Fibroblast of lung (primary cell): ENCODE results near the gene SMIM13. TPM values are rescaled to one million over a fixed set of nuclear protein-coding genes. Genes with fewer than 3 reads are reported as not detected.
A peak's percentile ranks its signal among the peaks of the same experiment; 100 is the strongest.

Source experiments
- DNase-seq, 2 donors: peaks; one replicate each; pipeline versions ENCODE4 v3.0.0 to v3.0.0-alpha.2; 2010; ENCODE audit warnings: low read depth in 2 of 2
- H2AFZ ChIP-seq: 2 replicates; pipeline ENCODE4 v1.5.1; 2012; ENCODE audit warnings: low read length, control low read depth, inconsistent platforms
- H3K27ac ChIP-seq: 2 replicates; pipeline ENCODE4 v1.5.1; 2011; ENCODE audit warnings: low read length, control low read depth; ENCODE audit not compliant: insufficient read depth
- H3K27me3 ChIP-seq: 2 replicates; pipeline ENCODE4 v1.5.1; 2011; ENCODE audit warnings: mild to moderate bottlenecking, low read length; ENCODE audit not compliant: control insufficient read depth, insufficient read depth
- H3K36me3 ChIP-seq: 2 replicates; pipeline ENCODE4 v1.5.1; 2011; ENCODE audit warnings: low read length; ENCODE audit not compliant: control insufficient read depth, insufficient read depth
- H3K4me1 ChIP-seq: 2 replicates; pipeline ENCODE4 v1.5.1; 2011; ENCODE audit warnings: low read length; ENCODE audit not compliant: control insufficient read depth, insufficient read depth; ENCODE audit errors: extremely low read depth
- H3K4me2 ChIP-seq: 2 replicates; pipeline ENCODE4 v1.5.1; 2011; ENCODE audit warnings: low read length, control low read depth; ENCODE audit not compliant: insufficient read depth; ENCODE audit errors: extremely low read depth
- H3K4me3 ChIP-seq, 4 experiments: fragments of 200-600 bp in 1 of 4; sonication (generic) in 1 of 4; replicated peaks in 1 of 4; 2 replicates each; pipeline ENCODE4 v1.5.1; 2011 to 2016; ENCODE audit warnings: low read length in 4 of 4, low read depth in 3 of 4, mild to moderate bottlenecking in 3 of 4, control low read depth in 2 of 4, inconsistent platforms in 1 of 4, mixed read lengths in 1 of 4; ENCODE audit not compliant: insufficient read depth in 1 of 4; ENCODE audit errors: control extremely low read depth in 1 of 4
- H3K79me2 ChIP-seq: 2 replicates; pipeline ENCODE4 v1.5.1; 2012; ENCODE audit warnings: mild to moderate bottlenecking, low read length, inconsistent platforms; ENCODE audit not compliant: control insufficient read depth, insufficient read depth
- H3K9ac ChIP-seq: 2 replicates; pipeline ENCODE4 v1.5.1; 2011; ENCODE audit warnings: mild to moderate bottlenecking, low read length, control low read depth; ENCODE audit not compliant: insufficient read depth
- H3K9me3 ChIP-seq: 2 replicates; pipeline ENCODE4 v1.5.1; 2012; ENCODE audit warnings: low read depth, low read length; ENCODE audit not compliant: control insufficient read depth, insufficient read depth
- H4K20me1 ChIP-seq: 2 replicates; pipeline ENCODE4 v1.5.1; 2011; ENCODE audit warnings: low read length; ENCODE audit not compliant: control insufficient read depth, insufficient read depth; ENCODE audit errors: extremely low read depth
- EZH2 ChIP-seq: IDR thresholded peaks from 2 replicates; pipeline ENCODE4 v1.5.1; 2012; ENCODE audit warnings: low read length, control low read depth, mild to moderate bottlenecking; ENCODE audit errors: missing control alignments
- polyA plus RNA-seq, 2 donors: library from polyadenylated mRNA; depleted of rRNA in 1 of 2; stranded (reverse) in 1 of 2; unstranded in 1 of 2; fragments of >200 nt; gene quantifications; 2 replicates each; pipeline ENCODE4 v1.2.1, GENCODE V29; 2011 to 2012; ENCODE audit warnings: missing spikeins in 1 of 2
- total RNA-seq: library from RNA; depleted of rRNA; stranded (reverse); fragments of >200 nt; gene quantifications from 2 replicates; pipeline ENCODE4 v1.2.1, GENCODE V29; 2014
- TF ChIP-seq, protein P1 (sequence below), 2 donors: IDR thresholded peaks in 1 of 2; conservative IDR thresholded peaks in 1 of 2; 1 replicate in 1 of 2; 2 replicates in 1 of 2; pipeline ENCODE4 v1.5.1; 2011 to 2012; ENCODE audit warnings: low read length in 2 of 2, control low read depth in 1 of 2, inconsistent platforms in 1 of 2, low read depth in 1 of 2, mild to moderate bottlenecking in 1 of 2

SMIM13 gene
- total and polyA plus RNA-seq, 2 donors (not counting 1 experiment from before 2014, with no cell fraction given), result 6.9 to 7.4 TPM

DNA sequence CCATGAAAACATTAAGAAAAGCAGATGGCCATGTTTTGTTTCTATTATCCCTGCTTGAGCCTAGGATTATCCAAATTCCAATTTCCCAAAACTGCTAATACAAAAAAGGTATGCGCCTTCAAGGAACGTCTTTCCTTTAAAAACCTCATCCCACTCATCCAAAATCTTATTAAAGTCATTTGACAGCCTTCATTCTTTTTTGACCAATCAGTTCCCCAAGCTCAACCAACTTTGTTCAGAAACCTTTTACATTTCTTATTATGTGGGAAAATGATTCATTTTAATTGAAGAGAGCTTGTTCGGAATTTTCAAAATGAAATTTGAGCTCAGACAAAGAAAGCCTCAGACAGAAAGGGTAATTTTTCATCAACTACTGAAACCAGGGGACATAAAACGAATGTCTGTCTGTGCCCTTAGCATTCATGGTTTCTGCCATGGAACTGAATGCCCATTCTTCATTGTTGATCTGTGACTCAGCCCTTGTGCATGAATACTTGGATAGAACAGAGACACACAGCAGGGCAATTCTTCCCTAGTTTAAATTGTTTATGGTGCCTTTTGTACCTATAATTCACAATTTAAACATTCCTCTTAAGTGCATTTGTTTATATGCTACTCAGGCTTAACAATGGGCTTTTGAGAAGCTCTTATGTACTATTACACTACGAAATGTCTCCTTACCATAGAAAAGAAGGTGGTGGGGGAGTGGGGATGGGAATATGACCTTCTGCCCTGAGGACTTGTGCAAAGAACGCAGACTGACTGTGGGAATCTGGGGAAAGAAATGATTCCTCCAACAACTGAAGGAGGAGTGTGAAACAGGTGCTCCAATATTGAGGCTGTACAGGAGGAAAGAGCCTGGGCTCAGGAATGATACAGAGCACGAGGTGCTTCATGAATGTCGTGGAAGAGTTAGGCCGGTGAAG is 67.7 kb downstream of the SMIM13 start:
- H3K36me3 ChIP-seq, result no peaks in the 10 kb centered on the region
- H3K79me2 ChIP-seq, result no peaks in the 10 kb centered on the region
- H3K4me3 ChIP-seq, result no peak overlapping the region
- no peak overlapping the region for H2AFZ ChIP-seq
- DNase-seq, result peak in 1 of 2 donors; percentile 73
- no peaks in the 10 kb centered on the region for H3K4me1 ChIP-seq
- TF ChIP-seq EZH2, result no peak
- TF ChIP-seq, protein P1, sequence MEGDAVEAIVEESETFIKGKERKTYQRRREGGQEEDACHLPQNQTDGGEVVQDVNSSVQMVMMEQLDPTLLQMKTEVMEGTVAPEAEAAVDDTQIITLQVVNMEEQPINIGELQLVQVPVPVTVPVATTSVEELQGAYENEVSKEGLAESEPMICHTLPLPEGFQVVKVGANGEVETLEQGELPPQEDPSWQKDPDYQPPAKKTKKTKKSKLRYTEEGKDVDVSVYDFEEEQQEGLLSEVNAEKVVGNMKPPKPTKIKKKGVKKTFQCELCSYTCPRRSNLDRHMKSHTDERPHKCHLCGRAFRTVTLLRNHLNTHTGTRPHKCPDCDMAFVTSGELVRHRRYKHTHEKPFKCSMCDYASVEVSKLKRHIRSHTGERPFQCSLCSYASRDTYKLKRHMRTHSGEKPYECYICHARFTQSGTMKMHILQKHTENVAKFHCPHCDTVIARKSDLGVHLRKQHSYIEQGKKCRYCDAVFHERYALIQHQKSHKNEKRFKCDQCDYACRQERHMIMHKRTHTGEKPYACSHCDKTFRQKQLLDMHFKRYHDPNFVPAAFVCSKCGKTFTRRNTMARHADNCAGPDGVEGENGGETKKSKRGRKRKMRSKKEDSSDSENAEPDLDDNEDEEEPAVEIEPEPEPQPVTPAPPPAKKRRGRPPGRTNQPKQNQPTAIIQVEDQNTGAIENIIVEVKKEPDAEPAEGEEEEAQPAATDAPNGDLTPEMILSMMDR (conservative IDR thresholded peaks at IDR 0.05 in 1 of 2, IDR thresholded peaks at IDR 0.05 in 1 of 2; ENCODE audit: low read depth in 1 of 2, low read length in 2 of 2), result no peak
- H3K9me3 ChIP-seq, result no peaks in the 10 kb centered on the region
- H3K27ac ChIP-seq, result no peak overlapping the region
- no peak overlapping the region for H3K9ac ChIP-seq
- no peak overlapping the region for H3K4me2 ChIP-seq
- H3K27me3 ChIP-seq, result no peaks in the 10 kb centered on the region
- no peaks in the 10 kb centered on the region for H4K20me1 ChIP-seq

DNA sequence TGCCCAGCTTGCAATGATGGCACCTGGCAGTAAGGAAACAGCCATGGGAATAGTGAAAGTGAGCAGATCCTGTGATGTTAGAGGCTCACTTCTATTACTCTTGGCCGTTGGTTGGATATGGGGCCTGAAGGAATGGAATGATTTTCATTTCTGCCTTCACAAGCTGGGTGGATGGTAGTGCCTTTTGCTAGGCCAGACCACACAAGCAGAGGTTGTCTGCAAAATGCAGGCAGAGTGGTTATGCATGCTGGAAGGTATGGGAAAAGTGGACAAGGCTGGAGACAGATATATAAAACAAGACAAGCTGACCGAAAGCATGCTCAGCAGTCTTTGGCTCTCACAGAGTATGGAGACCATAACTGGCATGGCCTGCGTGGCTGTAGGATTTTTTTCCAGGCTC is 68.6 kb downstream of the SMIM13 start:
- Histone ChIP-seq H3K9me3 (no peaks in the 10 kb centered on the region), H2AFZ (no peak overlapping the region), H3K79me2 (no peaks in the 10 kb centered on the region), H3K4me3 (no peak overlapping the region), H3K9ac (no peak overlapping the region), H3K27ac (no peak overlapping the region), H4K20me1 (no peaks in the 10 kb centered on the region), H3K27me3 (no peaks in the 10 kb centered on the region), H3K4me2 (no peak overlapping the region), H3K36me3 (no peaks in the 10 kb centered on the region), H3K4me1 (no peaks in the 10 kb centered on the region)
- DNase-seq, result no peak
- no peak for TF ChIP-seq EZH2
- TF ChIP-seq, protein P1 (conservative IDR thresholded peaks at IDR 0.05 in 1 of 2, IDR thresholded peaks at IDR 0.05 in 1 of 2; ENCODE audit: low read depth in 1 of 2, low read length in 2 of 2), result no peak

DNA sequence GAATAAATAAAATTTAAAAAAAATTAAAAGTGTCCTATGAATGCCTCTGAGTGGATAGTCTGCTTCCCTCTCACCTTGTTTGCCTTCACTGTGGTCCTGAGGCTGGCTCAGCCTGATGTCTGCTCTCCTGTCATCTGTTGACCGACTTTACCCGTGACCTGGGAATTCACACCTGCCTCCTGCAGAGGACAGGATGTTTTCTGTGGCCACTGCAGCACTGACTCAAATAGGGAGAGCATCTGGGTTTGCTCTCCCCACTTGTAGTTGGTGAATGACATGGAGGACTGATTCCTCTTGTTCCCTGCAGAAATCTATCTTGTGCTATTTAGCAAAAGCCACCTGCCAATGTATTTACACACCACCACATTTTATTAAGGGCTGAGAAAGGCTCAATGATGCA is 70.3 kb downstream of the SMIM13 start:
- Histone ChIP-seq H3K4me3 (no peak overlapping the region), H3K27ac (no peak overlapping the region), H3K79me2 (no peaks in the 10 kb centered on the region), H3K4me2 (no peak overlapping the region), H3K27me3 (no peaks in the 10 kb centered on the region), H3K4me1 (no peaks in the 10 kb centered on the region), H3K9me3 (no peaks in the 10 kb centered on the region), H3K9ac (no peak overlapping the region), H2AFZ (no peak overlapping the region), H3K36me3 (no peaks in the 10 kb centered on the region), H4K20me1 (no peaks in the 10 kb centered on the region)
- TF ChIP-seq, protein P1 (conservative IDR thresholded peaks at IDR 0.05 in 1 of 2, IDR thresholded peaks at IDR 0.05 in 1 of 2; ENCODE audit: low read depth in 1 of 2, low read length in 2 of 2), result no peak
- TF ChIP-seq EZH2, result no peak
- DNase-seq, result no peak
